NT2/D1 (cell line): ENCODE measurements around the gene WDR27.

Experiments
- SUZ12 ChIP-seq: IDR thresholded peaks from 2 replicates; pipeline ENCODE4 v1.6.1; 2011; ENCODE audit not compliant: insufficient read length, insufficient read depth; ENCODE audit errors: extremely low read depth
- ZNF274 ChIP-seq: IDR thresholded peaks from 2 replicates; pipeline ENCODE4 v1.6.1; 2011; ENCODE audit warnings: mild to moderate bottlenecking, low read depth, low read length

- TF ChIP-seq ZNF274: no peak
- TF ChIP-seq SUZ12: no peak
These were observed 24.2 kb upstream of the WDR27 start for GRCh38 chr6:169726049-169726400.
